ENCODE measurements around the gene NEK6. TPM values are rescaled to one million over a fixed set of nuclear protein-coding genes. Genes with fewer than 3 reads are reported as not detected.

NEK6 gene
- total RNA-seq, 1 donor from 2014 or later, result 23.5 TPM

- no peak for DNase-seq (ENCODE audit: low read depth)
- TF ChIP-seq, protein P1, sequence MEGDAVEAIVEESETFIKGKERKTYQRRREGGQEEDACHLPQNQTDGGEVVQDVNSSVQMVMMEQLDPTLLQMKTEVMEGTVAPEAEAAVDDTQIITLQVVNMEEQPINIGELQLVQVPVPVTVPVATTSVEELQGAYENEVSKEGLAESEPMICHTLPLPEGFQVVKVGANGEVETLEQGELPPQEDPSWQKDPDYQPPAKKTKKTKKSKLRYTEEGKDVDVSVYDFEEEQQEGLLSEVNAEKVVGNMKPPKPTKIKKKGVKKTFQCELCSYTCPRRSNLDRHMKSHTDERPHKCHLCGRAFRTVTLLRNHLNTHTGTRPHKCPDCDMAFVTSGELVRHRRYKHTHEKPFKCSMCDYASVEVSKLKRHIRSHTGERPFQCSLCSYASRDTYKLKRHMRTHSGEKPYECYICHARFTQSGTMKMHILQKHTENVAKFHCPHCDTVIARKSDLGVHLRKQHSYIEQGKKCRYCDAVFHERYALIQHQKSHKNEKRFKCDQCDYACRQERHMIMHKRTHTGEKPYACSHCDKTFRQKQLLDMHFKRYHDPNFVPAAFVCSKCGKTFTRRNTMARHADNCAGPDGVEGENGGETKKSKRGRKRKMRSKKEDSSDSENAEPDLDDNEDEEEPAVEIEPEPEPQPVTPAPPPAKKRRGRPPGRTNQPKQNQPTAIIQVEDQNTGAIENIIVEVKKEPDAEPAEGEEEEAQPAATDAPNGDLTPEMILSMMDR (conservative IDR thresholded peaks at IDR 0.05; ENCODE audit: low read depth, low read length), result no peak
- H3K4me3 ChIP-seq (ENCODE audit: low read depth, low read length), result no peak overlapping the region
These were observed 90.6 kb downstream of the NEK6 start for GRCh38 chr9:124348363-124348762.

DNA sequence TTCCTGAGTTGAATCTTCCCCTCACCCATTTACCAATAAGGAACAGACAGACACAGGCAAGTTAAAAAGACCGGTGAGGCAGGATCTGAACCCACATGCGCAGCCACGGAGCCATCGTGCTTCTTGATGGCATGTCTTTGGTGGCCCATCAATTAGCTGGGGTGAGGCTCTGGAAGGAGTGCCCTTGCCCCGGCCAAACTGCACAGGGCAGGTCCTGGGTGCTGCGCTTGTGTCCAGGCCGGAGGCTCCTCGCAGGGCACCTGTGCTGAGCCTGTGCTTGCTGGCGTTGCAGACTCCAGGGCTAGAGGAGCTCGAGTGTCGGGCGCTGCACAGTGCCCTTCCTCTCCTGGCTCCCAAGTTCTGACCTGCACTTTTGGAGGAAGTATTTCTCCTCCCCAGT, 91.1 kb downstream of the NEK6 start:
- TF ChIP-seq, protein P1 (conservative IDR thresholded peaks at IDR 0.05; ENCODE audit: low read depth, low read length), result no peak
- no peak for DNase-seq (ENCODE audit: low read depth)
- no peak overlapping the region for H3K4me3 ChIP-seq (ENCODE audit: low read depth, low read length)

GRCh38 chr9:124349267-124349666, 91.5 kb downstream of the NEK6 start:
- TF ChIP-seq, protein P1 (conservative IDR thresholded peaks at IDR 0.05; ENCODE audit: low read depth, low read length), result no peak
- no peak overlapping the region for H3K4me3 ChIP-seq (ENCODE audit: low read depth, low read length)
- DNase-seq (ENCODE audit: low read depth), result no peak

DNA sequence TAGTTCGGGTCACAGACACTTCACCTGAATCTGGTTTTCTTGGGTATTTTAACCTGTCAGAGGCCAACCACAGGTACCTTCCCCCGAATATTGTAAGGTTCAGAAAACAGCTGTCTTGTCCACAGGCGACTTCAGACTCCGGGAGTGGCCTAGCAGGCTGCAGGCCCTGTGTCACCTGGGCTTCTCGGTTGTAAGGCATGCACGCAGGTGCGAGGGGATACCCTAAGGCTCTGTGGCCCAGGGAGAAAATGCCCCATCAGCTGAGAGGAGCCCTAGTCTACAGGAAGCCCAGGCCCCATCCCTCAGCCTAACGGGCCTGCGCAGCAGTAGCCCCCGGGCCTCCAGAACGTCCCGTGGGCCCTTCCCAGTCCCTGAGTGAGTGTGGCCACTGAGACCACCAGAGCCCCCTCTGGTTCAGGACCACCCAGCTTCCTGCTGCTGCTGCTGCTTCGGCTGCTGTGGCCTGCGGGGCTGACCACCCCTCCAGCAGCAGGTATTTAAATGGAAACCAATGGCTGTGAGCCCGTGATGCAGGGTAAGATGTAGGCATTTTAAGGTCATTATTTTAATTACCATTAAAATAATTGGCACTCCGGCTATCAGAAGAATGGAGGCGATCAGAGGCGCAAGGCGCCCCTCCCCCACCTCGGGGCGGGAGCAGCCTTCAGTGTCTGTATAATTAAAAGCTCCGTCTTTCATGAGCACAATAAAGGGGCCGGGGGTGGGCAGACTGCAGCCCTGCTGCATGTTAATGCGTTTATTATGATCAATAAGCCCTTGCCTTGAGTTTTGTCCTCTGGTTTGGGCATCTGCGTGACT, 92.1 kb downstream of the NEK6 start:
- no peak overlapping the region for H3K4me3 ChIP-seq (ENCODE audit: low read depth, low read length)
- no peak for DNase-seq (ENCODE audit: low read depth)
- TF ChIP-seq, protein P1 (conservative IDR thresholded peaks at IDR 0.05; ENCODE audit: low read depth, low read length), result no peak

DNA sequence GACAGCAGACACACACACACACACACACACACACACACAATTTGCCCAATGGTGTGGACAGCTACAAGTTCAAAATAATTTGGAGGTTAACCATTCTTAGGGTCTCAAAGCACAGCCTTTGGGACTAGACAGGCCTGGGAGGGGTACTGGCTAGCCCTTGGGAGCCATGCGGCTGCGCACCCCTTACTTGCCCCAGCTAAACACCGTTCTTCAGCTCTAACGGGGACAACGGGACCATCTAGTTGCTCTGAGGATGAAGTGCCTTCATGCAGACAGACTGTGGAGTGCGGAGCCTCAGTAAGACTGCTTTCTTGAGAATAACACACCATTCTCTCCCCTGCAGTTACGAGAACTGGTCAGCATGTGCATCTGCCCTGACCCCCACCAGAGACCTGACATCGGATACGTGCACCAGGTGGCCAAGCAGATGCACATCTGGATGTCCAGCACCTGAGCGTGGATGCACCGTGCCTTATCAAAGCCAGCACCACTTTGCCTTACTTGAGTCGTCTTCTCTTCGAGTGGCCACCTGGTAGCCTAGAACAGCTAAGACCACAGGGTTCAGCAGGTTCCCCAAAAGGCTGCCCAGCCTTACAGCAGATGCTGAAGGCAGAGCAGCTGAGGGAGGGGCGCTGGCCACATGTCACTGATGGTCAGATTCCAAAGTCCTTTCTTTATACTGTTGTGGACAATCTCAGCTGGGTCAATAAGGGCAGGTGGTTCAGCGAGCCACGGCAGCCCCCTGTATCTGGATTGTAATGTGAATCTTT, 92.9 kb downstream of the NEK6 start:
- H3K4me3 ChIP-seq (ENCODE audit: low read depth, low read length), result no peak overlapping the region
- TF ChIP-seq, protein P1 (conservative IDR thresholded peaks at IDR 0.05; ENCODE audit: low read depth, low read length), result no peak
- no peak for DNase-seq (ENCODE audit: low read depth)

DNA sequence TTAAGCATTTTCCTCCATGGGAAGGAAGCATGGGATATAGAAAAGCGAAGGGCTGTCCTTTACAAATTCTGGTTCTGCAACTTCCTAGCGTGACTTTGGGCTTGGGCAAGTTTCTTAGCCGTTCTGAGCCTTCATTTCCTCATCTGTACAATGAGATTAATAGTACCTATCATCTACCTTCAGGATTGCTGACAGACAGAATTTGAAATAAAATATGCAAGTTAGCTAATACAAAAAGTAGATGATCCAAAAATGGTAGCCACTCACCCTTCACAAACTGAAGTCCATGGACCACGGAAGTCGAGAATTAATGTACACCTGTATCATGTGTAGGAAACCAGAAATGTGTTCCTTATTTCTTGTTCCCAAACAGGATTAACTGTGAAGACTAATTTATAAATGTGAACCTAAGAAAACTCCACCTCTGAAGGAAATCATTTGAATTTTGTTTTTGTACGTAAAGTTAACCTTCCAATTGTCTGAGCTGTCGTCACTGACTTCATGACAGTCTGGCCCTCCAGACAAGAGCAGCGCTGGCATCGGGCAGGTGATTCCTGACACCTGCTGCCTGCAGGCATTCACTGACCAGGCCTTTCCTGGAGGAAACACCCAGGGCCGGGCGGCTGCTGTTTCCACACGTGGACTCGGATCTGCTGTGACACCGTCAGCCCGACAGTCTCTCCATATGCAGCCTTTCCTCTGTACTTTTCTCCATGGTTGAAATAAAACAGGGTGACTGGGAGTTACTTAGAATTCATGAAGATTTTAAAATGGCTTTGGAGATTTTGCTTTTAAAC, 94.1 kb downstream of the NEK6 start:
- H3K4me3 ChIP-seq (ENCODE audit: low read depth, low read length), result no peak overlapping the region
- no peak for DNase-seq (ENCODE audit: low read depth)
- TF ChIP-seq, protein P1 (conservative IDR thresholded peaks at IDR 0.05; ENCODE audit: low read depth, low read length), result no peak

Measured in epithelial cell of proximal tubule (primary cell).